ENCODE data around the gene PCIF1. TPM values are rescaled to one million over a fixed set of nuclear protein-coding genes. Genes with fewer than 3 reads are reported as not detected.
"Not testable (repeated sequence)": the region's sequence is repeated elsewhere in the genome, so short reads cannot be mapped to it uniquely, and the experiment has no call there.

The PCIF1 gene
- total RNA-seq, 4 donors from 2014 or later = 18.8 to 36.9 (median 25.8) TPM

GRCh38 chr20:45983279-45983743 is 48.8 kb downstream of the PCIF1 start:
- no peak for TF ChIP-seq CTCF (IDR thresholded peaks at IDR 0.05)
- ATAC-seq (ENCODE audit: low FRiP score) (no peak), DNase-seq (ENCODE audit: low spot score) (no peak)

- DNase-seq (ENCODE audit: low spot score) (no peak), ATAC-seq (ENCODE audit: low FRiP score) (no peak)
- no peak for TF ChIP-seq CTCF (IDR thresholded peaks at IDR 0.05)
These were observed 51.1 kb downstream of the PCIF1 start for GRCh38 chr20:45985573-45985972.

- no peak for TF ChIP-seq CTCF (IDR thresholded peaks at IDR 0.05)
- ATAC-seq (ENCODE audit: low FRiP score) (peak; percentile 65), DNase-seq (ENCODE audit: low spot score) (peak; percentile 60)
These were observed 52.8 kb downstream of the PCIF1 start for GRCh38 chr20:45987108-45987780.

- DNase-seq (ENCODE audit: low spot score); ATAC-seq (ENCODE audit: low FRiP score): not testable (repeated sequence)
These were observed 54.3 kb downstream of the PCIF1 start for GRCh38 chr20:45988830-45989229.

- no peak for TF ChIP-seq CTCF (IDR thresholded peaks at IDR 0.05)
- no peak for DNase-seq (ENCODE audit: low spot score)
- ATAC-seq (ENCODE audit: low FRiP score) = no peak
These were observed 57.1 kb downstream of the PCIF1 start for GRCh38 chr20:45991616-45992015.

- no peak for ATAC-seq (ENCODE audit: low FRiP score)
- DNase-seq (ENCODE audit: low spot score) = no peak
- no peak for TF ChIP-seq CTCF (IDR thresholded peaks at IDR 0.05)
These were observed 58.9 kb downstream of the PCIF1 start for GRCh38 chr20:45993197-45993951.

GRCh38 chr20:45994761-45995493 is 60.4 kb downstream of the PCIF1 start:
- no peak for TF ChIP-seq CTCF (IDR thresholded peaks at IDR 0.05)

GRCh38 chr20:45995495-45996097 is 61.1 kb downstream of the PCIF1 start:
- not testable (repeated sequence) for DNase-seq (ENCODE audit: low spot score); ATAC-seq (ENCODE audit: low FRiP score)

More at GRCh38 chr20:45994761-45995493, 60.4 kb downstream of the PCIF1 start:
- ATAC-seq (ENCODE audit: low FRiP score) (no peak), DNase-seq (ENCODE audit: low spot score) (no peak)
